ENCODE data around the gene EPAS1. TPM values are rescaled to one million over a fixed set of nuclear protein-coding genes. Genes with fewer than 3 reads are reported as not detected.

Gene EPAS1
- total RNA-seq, 1 experiment from 2014 or later = 77.3 TPM

DNA sequence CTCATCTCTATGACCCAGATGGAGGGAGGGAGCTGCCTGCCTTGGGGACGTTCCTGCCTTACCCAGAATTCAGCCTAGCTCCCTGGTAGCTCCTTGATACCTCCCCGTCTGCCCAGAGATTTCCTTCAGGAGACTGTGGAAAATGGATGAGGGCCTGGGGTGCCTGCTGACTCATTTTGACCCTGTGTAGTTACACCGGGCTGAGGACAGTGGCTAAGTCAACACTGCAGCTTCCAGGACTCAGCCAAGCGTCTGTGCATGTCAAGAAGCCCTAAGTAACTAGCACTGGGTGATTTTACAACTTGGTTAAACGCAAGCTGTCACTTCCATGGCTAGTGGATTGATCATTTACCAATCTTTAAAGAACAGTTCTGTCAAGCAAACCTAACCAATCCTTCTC lies 23.3 kb upstream of the EPAS1 start:
- H3K36me3 ChIP-seq (ENCODE audit: control insufficient read depth, insufficient read depth, low read length) = no peaks in the 10 kb centered on the region
- POLR2A ChIA-PET = no interaction called here
- Mint-ChIP-seq H3K9me3 (ENCODE audit: unreplicated experiment) (no peaks in the 10 kb centered on the region), H3K27me3 (ENCODE audit: insufficient read depth, unreplicated experiment) (no peaks in the 10 kb centered on the region), H3K4me1 (ENCODE audit: low read depth, unreplicated experiment) (peaks cover 6% of the 10 kb centered on the region), H3K4me3 (ENCODE audit: unreplicated experiment) (no peak overlapping the region), H3K36me3 (ENCODE audit: insufficient read depth, unreplicated experiment) (no peaks in the 10 kb centered on the region), H3K27ac (ENCODE audit: unreplicated experiment) (no peak overlapping the region)
- peaks cover 12% of the 10 kb centered on the region for H3K4me1 ChIP-seq
- no peaks in the 10 kb centered on the region for H3K27me3 ChIP-seq (replicated peaks; ENCODE audit: control insufficient read depth, insufficient read depth, low read length)
- H3K9me3 ChIP-seq = no peaks in the 10 kb centered on the region
- no TSS peak for BruUV-seq (replicated peaks)
- CTCF ChIA-PET = no interaction called here
- DNase-seq = peak; percentile 18 to 53
- no peak overlapping the region for H3K4me3 ChIP-seq (ENCODE audit: low read depth, low read length)
- no peak for TF ChIP-seq CTCF (IDR thresholded peaks at IDR 0.05; ENCODE audit: insufficient read depth in 1 of 2, low read depth in 1 of 2, low read length in 1 of 2, severe bottlenecking in 1 of 2, unreplicated experiment in 1 of 2)
- intact Hi-C loops (cut with micrococcal nuclease; ENCODE audit: unreplicated experiment) = no loop called here

GRCh38 chr2:46274586-46274985 lies 22.6 kb upstream of the EPAS1 start:
- H3K9me3 ChIP-seq = no peaks in the 10 kb centered on the region
- Mint-ChIP-seq H3K36me3 (ENCODE audit: insufficient read depth, unreplicated experiment) (no peaks in the 10 kb centered on the region), H3K9me3 (ENCODE audit: unreplicated experiment) (no peaks in the 10 kb centered on the region), H3K27ac (ENCODE audit: unreplicated experiment) (no peak overlapping the region), H3K4me1 (ENCODE audit: low read depth, unreplicated experiment) (peaks cover 6% of the 10 kb centered on the region), H3K4me3 (ENCODE audit: unreplicated experiment) (no peak overlapping the region), H3K27me3 (ENCODE audit: insufficient read depth, unreplicated experiment) (no peaks in the 10 kb centered on the region)
- no peak overlapping the region for H3K4me3 ChIP-seq (ENCODE audit: low read depth, low read length)
- DNase-seq = no peak
- POLR2A ChIA-PET = no interaction called here
- no peak for TF ChIP-seq CTCF (IDR thresholded peaks at IDR 0.05; ENCODE audit: insufficient read depth in 1 of 2, low read depth in 1 of 2, low read length in 1 of 2, severe bottlenecking in 1 of 2, unreplicated experiment in 1 of 2)
- no TSS peak for BruUV-seq (replicated peaks)
- H3K36me3 ChIP-seq (ENCODE audit: control insufficient read depth, insufficient read depth, low read length) = no peaks in the 10 kb centered on the region
- H3K4me1 ChIP-seq = peaks cover 12% of the 10 kb centered on the region
- CTCF ChIA-PET = no interaction called here
- H3K27me3 ChIP-seq (replicated peaks; ENCODE audit: control insufficient read depth, insufficient read depth, low read length) = no peaks in the 10 kb centered on the region
- intact Hi-C loops (cut with micrococcal nuclease; ENCODE audit: unreplicated experiment) = no loop called here

- H3K4me3 Mint-ChIP-seq (ENCODE audit: unreplicated experiment) = no peak overlapping the region
- Histone ChIP-seq H3K9me3 (no peaks in the 10 kb centered on the region), H3K36me3 (ENCODE audit: control insufficient read depth, insufficient read depth, low read length) (no peaks in the 10 kb centered on the region), H3K27me3 (replicated peaks; ENCODE audit: control insufficient read depth, insufficient read depth, low read length) (no peaks in the 10 kb centered on the region), H3K4me1 (peaks cover 12% of the 10 kb centered on the region), H3K4me3 (ENCODE audit: low read depth, low read length) (no peak overlapping the region)
- H3K27ac Mint-ChIP-seq (ENCODE audit: unreplicated experiment) = no peak overlapping the region
- H3K36me3 Mint-ChIP-seq (ENCODE audit: insufficient read depth, unreplicated experiment) = no peaks in the 10 kb centered on the region
- no peak for TF ChIP-seq CTCF (IDR thresholded peaks at IDR 0.05; ENCODE audit: insufficient read depth in 1 of 2, low read depth in 1 of 2, low read length in 1 of 2, severe bottlenecking in 1 of 2, unreplicated experiment in 1 of 2)
- H3K4me1 Mint-ChIP-seq (ENCODE audit: low read depth, unreplicated experiment) = peaks cover 6% of the 10 kb centered on the region
- no peaks in the 10 kb centered on the region for H3K9me3 Mint-ChIP-seq (ENCODE audit: unreplicated experiment)
- H3K27me3 Mint-ChIP-seq (ENCODE audit: insufficient read depth, unreplicated experiment) = no peaks in the 10 kb centered on the region
- BruUV-seq (replicated peaks) = no TSS peak
- ChIA-PET POLR2A (no interaction called here), CTCF (interaction anchor here (1.5 kb wide), 1 partner anchor 60 kb away, joined by 6 read pairs; no protein-coding TSS in a partner anchor)
- intact Hi-C loops (cut with micrococcal nuclease; ENCODE audit: unreplicated experiment) = no loop called here
- no peak for DNase-seq
Observed at GRCh38 chr2:46275995-46276394, 21.2 kb upstream of the EPAS1 start.
